Posterior vena cava (tissue), 2 donors: ENCODE measurements around the gene CCNT1. TPM values are rescaled to one million over a fixed set of nuclear protein-coding genes. Genes with fewer than 3 reads are reported as not detected.
A peak's percentile ranks its signal among the peaks of the same experiment; 100 is the strongest.
"Not testable (repeated sequence)": the region's sequence is repeated elsewhere in the genome, so short reads cannot be mapped to it uniquely, and the experiment has no call there.

Experiments used
- DNase-seq: peaks from one replicate; pipeline ENCODE4 v3.0.0-alpha.2; 2020; ENCODE audit warnings: low spot score
- intact Hi-C, 2 donors: fragments of 100-400 bp; cut with DNase I; formaldehyde crosslinking; loops; one replicate each; pipeline versions ENCODE4 v1.14.1 to v1.14.2; 2022 to 2023
- total RNA-seq, 2 donors: library from RNA; stranded (reverse); fragmentation: NEBNext Ultra II Directional; extraction: Animal tissue kit (Norgen Biotek cat#: 25700); gene quantifications; one replicate each; pipeline ENCODE4 v1.2.1, GENCODE V29; 2021
- donor health status: DM: yes; HTN: yes; CAD: no.
- donor health status: DM: yes; HTN: yes; CAD: no.

Gene CCNT1
- total RNA-seq, 2 donors from 2014 or later, result 25.9 to 26.7 TPM

DNA sequence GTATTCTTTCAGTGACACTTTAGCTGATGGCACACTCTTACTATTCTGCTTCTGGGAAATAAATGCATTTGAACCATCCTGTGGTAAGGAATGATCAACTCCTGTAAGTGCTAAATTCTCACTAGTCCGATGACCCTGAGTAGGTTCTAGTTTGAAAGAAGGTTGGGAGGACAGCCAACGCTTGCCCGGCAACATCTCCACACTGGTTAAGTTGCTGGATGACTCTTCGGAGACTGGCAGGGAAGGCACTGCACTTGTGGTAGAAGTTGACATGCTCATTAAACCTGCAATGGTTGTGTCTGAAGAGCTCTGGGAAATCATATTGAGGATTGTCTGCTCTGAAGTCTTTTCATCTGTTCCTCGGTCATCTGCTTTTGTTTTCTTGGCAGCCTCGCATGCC lies 22.5 kb downstream of the CCNT1 start:
- no peak for DNase-seq
- intact Hi-C loops, result no loop called here

DNA sequence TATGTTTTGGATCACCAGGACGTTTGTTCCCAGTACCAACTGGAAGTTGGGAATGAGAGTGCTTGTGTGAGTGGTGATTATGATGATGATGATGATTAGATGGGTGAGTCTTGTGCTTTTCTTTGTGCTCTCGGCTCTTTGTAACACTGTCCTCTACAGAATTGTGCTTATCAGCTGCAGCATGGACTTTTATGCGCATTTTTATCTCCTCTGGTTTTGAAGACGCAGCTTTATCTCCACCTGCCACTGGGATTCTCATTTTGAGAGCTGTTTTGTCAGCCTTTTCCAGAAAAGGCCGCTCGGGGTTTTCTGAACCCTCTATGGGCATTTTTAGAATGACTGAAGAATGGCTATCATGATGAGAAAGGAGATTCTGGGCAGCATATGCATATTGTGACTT lies 22.9 kb downstream of the CCNT1 start:
- DNase-seq, result no peak
- intact Hi-C loops, result no loop called here

- no peak for DNase-seq
- intact Hi-C loops, result no loop called here
Measured at GRCh38 chr12:48691826-48692487, 24.6 kb downstream of the CCNT1 start.

GRCh38 chr12:48690990-48691389 lies 25.5 kb downstream of the CCNT1 start:
- intact Hi-C loops, result no loop called here
- no peak for DNase-seq

DNA sequence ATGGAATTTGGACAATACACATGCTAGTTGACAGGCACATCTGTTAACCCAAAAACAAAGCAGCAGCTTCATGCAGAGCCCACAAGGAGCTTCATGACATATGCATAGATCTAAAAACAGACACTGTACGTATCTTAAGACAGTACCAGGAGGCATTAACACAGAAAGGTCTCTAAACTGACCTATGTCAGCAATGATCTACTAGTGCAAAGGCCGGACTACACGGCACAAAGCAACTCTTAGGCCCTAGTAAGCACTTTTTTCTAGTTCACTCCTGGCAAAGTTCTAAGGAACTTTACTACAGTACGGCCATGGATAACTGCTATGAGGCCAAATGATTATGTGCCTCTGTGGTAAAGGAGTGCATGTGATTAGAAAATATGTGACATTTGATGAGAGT lies 26.1 kb downstream of the CCNT1 start:
- DNase-seq, result no peak

DNA sequence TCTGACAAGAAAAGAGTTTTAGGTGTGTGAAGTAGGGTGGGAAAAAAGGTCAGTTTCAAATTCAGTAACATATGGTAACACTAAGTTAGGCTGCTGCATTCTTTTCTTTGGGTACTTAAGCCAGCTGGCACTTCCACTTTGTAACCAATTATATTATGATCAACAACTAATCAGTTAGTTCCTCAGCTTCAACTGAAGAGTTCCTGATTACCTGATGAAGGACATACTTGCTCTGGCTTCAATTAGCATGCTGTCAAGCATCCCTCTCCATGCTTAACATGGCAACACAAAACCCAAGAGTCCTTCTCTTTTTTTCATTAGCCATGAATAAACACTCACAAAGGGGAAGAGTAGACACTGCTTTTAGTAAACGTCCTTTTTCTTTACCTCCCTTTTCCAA lies 27.7 kb downstream of the CCNT1 start:
- DNase-seq, result no peak
- intact Hi-C loops, result no loop called here

More for the DNA sequence above, 26.1 kb downstream of the CCNT1 start:
- intact Hi-C loops, result no loop called here

GRCh38 chr12:48687592-48687991 lies 28.9 kb downstream of the CCNT1 start:
- intact Hi-C loops, result no loop called here
- DNase-seq, result no peak

DNA sequence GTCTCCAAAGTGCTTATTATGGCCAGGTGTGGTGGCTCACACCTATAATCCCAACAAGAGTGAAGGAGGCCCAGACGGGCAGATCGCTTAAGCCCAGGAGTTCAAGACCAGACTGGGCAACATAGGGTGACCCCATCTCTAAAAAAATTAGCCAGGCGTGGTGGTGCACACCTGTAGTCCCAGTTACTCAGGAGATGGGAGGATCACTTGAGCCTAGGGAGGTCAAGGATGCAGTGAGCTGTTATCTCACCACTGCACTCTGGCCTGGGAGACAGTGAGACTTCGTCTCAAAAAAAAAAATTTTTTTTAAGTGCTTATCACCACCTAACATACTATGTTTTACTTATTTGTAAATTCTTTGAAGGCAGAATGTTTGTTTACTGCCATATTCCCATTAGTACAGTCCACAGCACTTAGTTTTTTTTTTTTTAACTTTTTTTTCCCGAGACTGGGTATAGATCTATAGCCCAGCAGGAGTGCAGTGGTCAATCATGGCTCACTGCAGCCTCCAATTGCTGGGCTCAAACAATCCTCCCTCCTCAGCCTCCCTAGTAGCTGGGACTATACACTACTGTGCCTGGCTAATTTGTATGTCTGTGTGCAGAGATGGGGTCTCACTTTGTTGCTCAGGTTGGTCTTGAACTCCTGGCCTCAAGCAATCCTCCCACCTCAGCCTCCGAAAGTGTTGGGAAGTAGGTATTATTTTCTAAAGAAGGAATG lies 29.7 kb downstream of the CCNT1 start:
- intact Hi-C loops, result no loop called here
- no peak for DNase-seq

- no peak for DNase-seq
- intact Hi-C loops, result no loop called here
Measured at GRCh38 chr12:48686037-48686595, 30.4 kb downstream of the CCNT1 start.

- no peak for DNase-seq
- intact Hi-C loops, result no loop called here
Measured at GRCh38 chr12:48683534-48683933, 33.0 kb downstream of the CCNT1 start.

GRCh38 chr12:48682927-48683326 lies 33.6 kb downstream of the CCNT1 start:
- no peak for DNase-seq
- intact Hi-C loops, result no loop called here

DNA sequence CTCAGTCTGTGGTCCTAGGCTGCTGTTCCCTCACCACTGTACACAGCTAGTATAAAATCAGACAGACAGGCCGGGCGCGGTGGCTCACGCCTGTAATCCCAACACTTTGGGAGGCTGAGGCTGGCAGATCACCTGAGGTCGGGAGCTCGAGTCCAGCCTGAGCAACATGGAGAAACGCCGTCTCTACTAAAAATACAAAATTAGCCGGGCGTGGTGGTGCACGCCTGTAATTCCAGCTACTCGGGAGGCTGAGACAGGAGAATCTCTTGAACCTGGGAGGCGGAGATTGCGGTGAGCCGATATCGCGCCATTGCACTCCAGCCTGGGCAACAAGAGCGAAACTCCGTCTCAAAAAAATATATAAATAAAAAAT lies 34.0 kb downstream of the CCNT1 start:
- DNase-seq, intact Hi-C loops: not testable (repeated sequence)

- intact Hi-C loops, result no loop called here
- peak; percentile 99 for DNase-seq
Measured at GRCh38 chr12:48681710-48682532, 34.6 kb downstream of the CCNT1 start, which contains the start of gene KANSL2. TSS of gene KANSL2 (minus strand) at chr12:48682238. CDS start at chr12:48681632, 606 bp downstream.

DNA sequence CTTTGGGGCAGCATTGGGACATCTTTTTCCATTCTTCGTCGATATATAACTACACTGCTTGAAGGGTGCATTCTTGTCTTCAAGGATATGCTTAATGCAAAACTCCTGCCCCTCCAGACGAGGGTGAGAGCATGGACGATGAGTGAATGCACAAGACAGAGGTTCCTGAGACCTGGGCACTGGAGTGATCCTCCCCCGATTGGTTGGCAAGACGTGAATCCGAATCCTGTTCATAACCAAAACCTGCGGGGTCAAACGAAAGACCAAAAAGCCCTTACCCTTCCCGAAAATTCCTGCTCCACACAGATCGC lies 35.2 kb downstream of the CCNT1 start:
- no peak for DNase-seq
- intact Hi-C loops, result no loop called here

- no peak for DNase-seq
Measured at GRCh38 chr12:48680861-48681260, 35.6 kb downstream of the CCNT1 start.

DNA sequence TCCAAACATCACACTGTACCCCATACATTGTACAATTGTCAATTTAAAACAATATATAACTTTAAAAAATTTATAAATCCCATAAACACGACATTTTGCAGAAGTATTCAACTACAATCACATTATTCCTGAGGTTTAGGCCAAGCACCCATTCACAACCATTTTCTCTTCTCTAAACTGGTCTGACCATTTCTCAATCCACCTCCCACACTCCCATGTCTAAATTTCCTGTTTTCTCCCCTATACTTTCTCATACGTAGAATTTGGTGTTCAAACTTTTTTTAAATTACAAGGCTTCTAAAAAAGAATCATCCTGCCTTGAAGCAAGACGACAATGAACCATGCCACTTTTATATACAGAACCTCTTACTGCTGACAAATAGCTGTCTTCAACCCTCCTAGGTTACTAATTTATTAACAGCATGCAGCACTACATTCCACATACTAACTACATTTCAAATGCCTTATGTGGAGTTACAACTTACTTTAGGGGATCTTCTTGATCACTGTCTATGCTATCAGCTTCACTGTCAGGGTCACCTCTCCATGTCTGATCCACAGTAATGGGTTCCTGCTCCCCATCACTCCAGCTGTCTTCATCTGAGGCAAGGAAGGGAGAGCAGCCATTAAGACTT lies 37.8 kb downstream of the CCNT1 start:
- no peak for DNase-seq
- intact Hi-C loops, result loop anchor here in 1 of 2 donors (5.0 kb wide), 1 partner anchor 1026 kb away; no protein-coding TSS in a partner anchor

More at GRCh38 chr12:48680861-48681260, 35.6 kb downstream of the CCNT1 start:
- intact Hi-C loops, result no loop called here

DNA sequence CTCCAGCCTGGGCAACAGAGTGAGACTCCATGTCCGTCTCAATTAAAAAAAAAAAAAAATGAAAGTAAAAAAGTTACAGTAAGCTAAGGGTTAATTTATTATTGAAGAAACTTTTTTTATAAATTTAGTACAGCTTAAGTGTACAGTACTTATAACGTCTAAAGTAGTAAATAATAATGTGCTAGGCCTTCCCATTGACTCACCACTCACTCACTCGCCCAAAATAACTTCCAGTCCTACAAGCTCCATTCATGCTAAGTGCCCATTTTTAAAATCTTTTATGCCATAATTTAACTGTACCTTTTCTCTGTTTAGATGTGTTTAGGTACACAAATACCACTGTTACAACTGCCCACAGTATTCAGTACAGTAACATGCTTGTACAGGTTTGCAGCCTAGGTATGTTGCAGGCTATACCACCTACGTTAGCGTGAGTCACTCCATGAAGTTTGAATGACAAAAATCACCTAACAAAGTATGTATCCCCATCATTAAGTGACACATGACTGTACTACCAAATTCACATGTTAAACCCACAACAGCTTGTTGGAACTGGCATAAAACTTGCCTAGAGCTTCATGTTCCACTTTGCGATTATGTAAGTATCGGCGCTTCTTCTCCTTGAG lies 45.2 kb downstream of the CCNT1 start:
- intact Hi-C loops, result loop anchor here in 1 of 2 donors (2.0 kb wide), 1 partner anchor 75 kb away; no protein-coding TSS in a partner anchor
- DNase-seq, result no peak

DNA sequence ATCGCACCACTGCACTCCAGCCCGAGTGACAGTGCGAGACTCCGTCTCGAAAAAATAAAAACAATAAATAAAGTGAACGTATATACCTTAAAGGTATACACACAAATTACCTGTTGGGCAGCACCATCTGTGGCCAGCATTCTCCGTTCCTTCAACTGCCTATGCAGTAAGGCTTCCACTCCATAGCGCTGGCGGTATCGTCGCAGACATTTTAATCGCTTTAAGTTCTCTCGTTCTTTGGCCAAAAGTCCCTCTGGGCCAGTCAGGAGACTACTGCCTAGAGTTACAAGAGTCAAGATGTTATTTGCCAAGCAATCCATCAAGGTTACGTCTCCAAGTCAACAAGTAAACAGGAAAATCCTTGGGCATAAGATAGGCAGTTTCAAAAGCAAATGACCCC lies 47.5 kb downstream of the CCNT1 start:
- intact Hi-C loops, result no loop called here
- no peak for DNase-seq

DNA sequence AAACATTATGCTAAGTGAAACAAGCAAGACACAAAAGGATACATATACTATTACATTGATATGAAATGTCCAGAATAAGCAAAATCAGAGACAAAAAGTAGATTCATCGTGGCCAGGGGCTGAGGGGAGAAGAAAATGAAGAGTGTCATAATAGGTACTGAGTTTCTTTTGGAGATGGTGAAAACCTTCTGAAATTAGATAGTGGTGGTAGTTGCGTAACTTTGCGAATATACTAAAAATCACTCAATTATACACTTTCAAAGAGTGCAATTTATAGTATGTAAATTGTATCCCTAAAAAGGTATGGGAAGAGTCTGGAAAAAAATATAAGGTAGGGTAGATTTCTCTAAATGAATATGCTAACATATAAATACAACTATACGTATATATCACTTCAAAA lies 56.6 kb downstream of the CCNT1 start:
- intact Hi-C loops, result no loop called here
- no peak for DNase-seq
